ENCODE results near the gene TSC22D3. TPM values are rescaled to one million over a fixed set of nuclear protein-coding genes. Genes with fewer than 3 reads are reported as not detected.

Gene TSC22D3
- polyA plus RNA-seq, 1 of the 3 experiments (the other 2 are of a cell fraction), result 9.2 TPM

GRCh38 chrX:107729558-107730297 lies 45.9 kb downstream of the TSC22D3 start:
- no peak overlapping the region for H3K4me2 ChIP-seq
- no peak for DNase-seq
- no peaks in the 10 kb centered on the region for H3K9me2 ChIP-seq
- TF ChIP-seq NRF1 (IDR thresholded peaks at IDR 0.05; ENCODE audit: low read depth, low read length) (no peak), REST (IDR thresholded peaks at IDR 0.05; ENCODE audit: low read depth, low read length) (no peak), ELF1 (IDR thresholded peaks at IDR 0.05) (no peak), USF1 (IDR thresholded peaks at IDR 0.05; ENCODE audit: borderline replicate concordance, low read depth) (no peak), IRF3 (IDR thresholded peaks at IDR 0.05; ENCODE audit: low read depth, low read length) (no peak), NFIC (IDR thresholded peaks at IDR 0.05; ENCODE audit: borderline replicate concordance) (no peak), CHD2 (IDR thresholded peaks at IDR 0.05; ENCODE audit: low read length, partially characterized antibody) (no peak), TEAD4 (IDR thresholded peaks at IDR 0.05; ENCODE audit: borderline replicate concordance, insufficient read depth) (no peak), GABPA (IDR thresholded peaks at IDR 0.05; ENCODE audit: low read depth) (no peak)
- H4K20me1 ChIP-seq (ENCODE audit: insufficient read depth), result no peaks in the 10 kb centered on the region
- H3K4me3 ChIP-seq (ENCODE audit: low read depth in 2 of 2, low read length in 1 of 2), result no peak overlapping the region
- peaks cover 0 to 3% of the 10 kb centered on the region in 2 experiments; a peak in 1 of 4 replicates for H3K4me1 ChIP-seq (ENCODE audit: control insufficient read depth in 1 of 2, insufficient read depth in 2 of 2, low read depth in 1 of 2, low read length in 1 of 2)
- no peak overlapping the region for H2AFZ ChIP-seq (ENCODE audit: low read depth)
- H3K79me2 ChIP-seq (ENCODE audit: insufficient read depth), result no peaks in the 10 kb centered on the region
- 58% methylated on average over 6 of the region's 8 CpGs for WGBS (ENCODE audit: low lambda C conversion rate)
- peaks cover 13% of the 10 kb centered on the region; the same call in 1 of the 2 replicates for H3K27me3 ChIP-seq (ENCODE audit: insufficient read depth)
- H3K9ac ChIP-seq, result no peak overlapping the region
- H3F3A ChIP-seq (replicated peaks; ENCODE audit: insufficient read depth), result no peaks in the 10 kb centered on the region
- H3K9me3 ChIP-seq, result no peaks in the 10 kb centered on the region
- ChIA-PET POLR2A (interaction anchor here (0.6 kb wide), 1 partner anchor 713 kb away, joined by 6 read pairs; no protein-coding TSS in a partner anchor), CTCF (interaction anchor here (0.9 to 3.1 kb wide), 4 partner anchors 12 to 52 kb away, joined by 3 to 9 read pairs (median 6); partner anchors contain the start of gene NCBP2L)
- H3K27ac ChIP-seq (ENCODE audit: low read depth in 2 of 2, low read length in 1 of 2), result no peak overlapping the region
- no peaks in the 10 kb centered on the region for H3K36me3 ChIP-seq (replicated peaks in 1 of 2; ENCODE audit: control insufficient read depth in 1 of 2, insufficient read depth in 2 of 2, low read length in 1 of 2)

All from SK-N-SH (cell line).